Measurements from ENCODE around the gene BRSK1.

- TF ChIP-seq POLR2A (IDR thresholded peaks at IDR 0.05) = no peak
- TF ChIP-seq, protein P1, sequence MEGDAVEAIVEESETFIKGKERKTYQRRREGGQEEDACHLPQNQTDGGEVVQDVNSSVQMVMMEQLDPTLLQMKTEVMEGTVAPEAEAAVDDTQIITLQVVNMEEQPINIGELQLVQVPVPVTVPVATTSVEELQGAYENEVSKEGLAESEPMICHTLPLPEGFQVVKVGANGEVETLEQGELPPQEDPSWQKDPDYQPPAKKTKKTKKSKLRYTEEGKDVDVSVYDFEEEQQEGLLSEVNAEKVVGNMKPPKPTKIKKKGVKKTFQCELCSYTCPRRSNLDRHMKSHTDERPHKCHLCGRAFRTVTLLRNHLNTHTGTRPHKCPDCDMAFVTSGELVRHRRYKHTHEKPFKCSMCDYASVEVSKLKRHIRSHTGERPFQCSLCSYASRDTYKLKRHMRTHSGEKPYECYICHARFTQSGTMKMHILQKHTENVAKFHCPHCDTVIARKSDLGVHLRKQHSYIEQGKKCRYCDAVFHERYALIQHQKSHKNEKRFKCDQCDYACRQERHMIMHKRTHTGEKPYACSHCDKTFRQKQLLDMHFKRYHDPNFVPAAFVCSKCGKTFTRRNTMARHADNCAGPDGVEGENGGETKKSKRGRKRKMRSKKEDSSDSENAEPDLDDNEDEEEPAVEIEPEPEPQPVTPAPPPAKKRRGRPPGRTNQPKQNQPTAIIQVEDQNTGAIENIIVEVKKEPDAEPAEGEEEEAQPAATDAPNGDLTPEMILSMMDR (IDR thresholded peaks at IDR 0.05) = no peak
These were observed 32.8 kb downstream of the BRSK1 start for GRCh38 chr19:55316646-55317045.
